A673 (cell line): ENCODE results near the gene ECEL1.

Experiments
- EZH2 ChIP-seq: fragments of 200-600 bp; sonication (generic); IDR thresholded peaks from 2 replicates; pipeline ENCODE4 v1.6.1; 2017; ENCODE audit warnings: borderline replicate concordance, low read depth, mild to moderate bottlenecking, mixed read lengths, antibody characterized with exemption, low read length; ENCODE audit not compliant: poor library complexity, severe bottlenecking
- TF ChIP-seq, protein P1 (sequence below): fragments of 300-800, 200-600 bp; sonication (generic); conservative IDR thresholded peaks from 2 replicates; pipeline ENCODE4 v1.5.1; 2017; ENCODE audit warnings: low read depth, mild to moderate bottlenecking, antibody characterized with exemption, low read length, moderate library complexity, mixed read lengths

- TF ChIP-seq, protein P1, sequence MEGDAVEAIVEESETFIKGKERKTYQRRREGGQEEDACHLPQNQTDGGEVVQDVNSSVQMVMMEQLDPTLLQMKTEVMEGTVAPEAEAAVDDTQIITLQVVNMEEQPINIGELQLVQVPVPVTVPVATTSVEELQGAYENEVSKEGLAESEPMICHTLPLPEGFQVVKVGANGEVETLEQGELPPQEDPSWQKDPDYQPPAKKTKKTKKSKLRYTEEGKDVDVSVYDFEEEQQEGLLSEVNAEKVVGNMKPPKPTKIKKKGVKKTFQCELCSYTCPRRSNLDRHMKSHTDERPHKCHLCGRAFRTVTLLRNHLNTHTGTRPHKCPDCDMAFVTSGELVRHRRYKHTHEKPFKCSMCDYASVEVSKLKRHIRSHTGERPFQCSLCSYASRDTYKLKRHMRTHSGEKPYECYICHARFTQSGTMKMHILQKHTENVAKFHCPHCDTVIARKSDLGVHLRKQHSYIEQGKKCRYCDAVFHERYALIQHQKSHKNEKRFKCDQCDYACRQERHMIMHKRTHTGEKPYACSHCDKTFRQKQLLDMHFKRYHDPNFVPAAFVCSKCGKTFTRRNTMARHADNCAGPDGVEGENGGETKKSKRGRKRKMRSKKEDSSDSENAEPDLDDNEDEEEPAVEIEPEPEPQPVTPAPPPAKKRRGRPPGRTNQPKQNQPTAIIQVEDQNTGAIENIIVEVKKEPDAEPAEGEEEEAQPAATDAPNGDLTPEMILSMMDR = no peak
- TF ChIP-seq EZH2 = no peak
Observed at GRCh38 chr2:232488721-232489300, 1.2 kb upstream of the ECEL1 start.
